Neural progenitor cell (in vitro differentiated cells): ENCODE measurements around the gene GAB2. TPM values are rescaled to one million over a fixed set of nuclear protein-coding genes. Genes with fewer than 3 reads are reported as not detected.
A peak's percentile ranks its signal among the peaks of the same experiment; 100 is the strongest.

Source experiments
- DNase-seq: peaks from one replicate; pipeline ENCODE4 v3.0.0-alpha.2; 2016; ENCODE audit warnings: low spot score
- H2AFZ ChIP-seq: fragments of 200-600 bp; sonication (generic); replicated peaks from 2 replicates; pipeline ENCODE4 v1.6.1; 2016; ENCODE audit warnings: antibody characterized with exemption
- H3F3A ChIP-seq: fragments of 200-600 bp; sonication (generic); 2 replicates; pipeline ENCODE4 v1.6.1; 2016; ENCODE audit warnings: antibody characterized with exemption, low read depth
- H3K27ac ChIP-seq: fragments of 200-600 bp; sonication (generic); 2 replicates; pipeline ENCODE4 v1.5.1; 2016; ENCODE audit warnings: mild to moderate bottlenecking
- H3K27me3 ChIP-seq: fragments of 200-600 bp; sonication (generic); 2 replicates; pipeline ENCODE4 v1.6.1; 2016; ENCODE audit warnings: mild to moderate bottlenecking, moderate library complexity
- H3K36me3 ChIP-seq: fragments of 200-600 bp; sonication (generic); 2 replicates; pipeline ENCODE4 v1.5.1; 2016
- H3K4me1 ChIP-seq: fragments of 200-600 bp; sonication (generic); 2 replicates; pipeline ENCODE4 v1.6.1; 2016; ENCODE audit warnings: mixed run types
- H3K4me2 ChIP-seq: fragments of 200-600 bp; sonication (generic); 2 replicates; pipeline ENCODE4 v1.6.1; 2016
- H3K4me3 ChIP-seq: fragments of 200-600 bp; sonication (generic); 2 replicates; pipeline ENCODE4 v1.5.1; 2016
- H3K79me2 ChIP-seq: fragments of 200-600 bp; sonication (generic); 2 replicates; pipeline ENCODE4 v1.6.1; 2016; ENCODE audit warnings: low read depth
- H3K9ac ChIP-seq: fragments of 200-600 bp; sonication (generic); 2 replicates; pipeline ENCODE4 v1.6.1; 2016
- H3K9me3 ChIP-seq: fragments of 200-600 bp; sonication (generic); 2 replicates; pipeline ENCODE4 v1.5.1; 2016; ENCODE audit warnings: low read depth
- H4K20me1 ChIP-seq: fragments of 200-600 bp; sonication (generic); 2 replicates; pipeline ENCODE4 v1.6.1; 2016; ENCODE audit warnings: low read depth
- H3K27ac Mint-ChIP-seq: 3 replicates; pipeline ENCODE4 v1.8.0; 2021; ENCODE audit warnings: mixed read lengths
- H3K27me3 Mint-ChIP-seq: 2 replicates; pipeline ENCODE4 v1.8.0; 2022; ENCODE audit warnings: low read depth, mild to moderate bottlenecking, inconsistent platforms, moderate library complexity, mixed read lengths; ENCODE audit not compliant: insufficient read depth
- H3K36me3 Mint-ChIP-seq: 3 replicates; pipeline ENCODE4 v1.8.0; 2021; ENCODE audit warnings: mixed read lengths
- H3K4me1 Mint-ChIP-seq: 3 replicates; pipeline ENCODE4 v1.8.0; 2021; ENCODE audit warnings: mixed read lengths
- H3K4me3 Mint-ChIP-seq: 3 replicates; pipeline ENCODE4 v1.8.0; 2021; ENCODE audit warnings: mild to moderate bottlenecking, moderate library complexity, mixed read lengths
- H3K9me3 Mint-ChIP-seq: 3 replicates; pipeline ENCODE4 v1.8.0; 2020; ENCODE audit warnings: mixed read lengths
- EZH2 ChIP-seq: fragments of 200-600 bp; sonication (generic); IDR thresholded peaks from 2 replicates; pipeline ENCODE4 v1.6.1; 2017; ENCODE audit warnings: antibody characterized with exemption, mild to moderate bottlenecking, moderate library complexity
- EZH2phosphoT487 ChIP-seq: fragments of 200-600 bp; sonication (generic); IDR thresholded peaks from 2 replicates; pipeline ENCODE4 v1.6.1; 2017; ENCODE audit warnings: antibody characterized with exemption
- total RNA-seq: library from RNA; depleted of rRNA; stranded (reverse); fragments of >200 nt; gene quantifications from 2 replicates; pipeline ENCODE4 v1.2.3, GENCODE V29; 2015; ENCODE audit warnings: low replicate concordance
- TF ChIP-seq, protein P1 (sequence below): fragments of 200-600 bp; sonication (generic); IDR thresholded peaks from 2 replicates; pipeline ENCODE4 v1.5.1; 2017; ENCODE audit warnings: antibody characterized with exemption, mild to moderate bottlenecking

Gene GAB2
- total RNA-seq, 1 donor from 2014 or later = 11.1 TPM

DNA sequence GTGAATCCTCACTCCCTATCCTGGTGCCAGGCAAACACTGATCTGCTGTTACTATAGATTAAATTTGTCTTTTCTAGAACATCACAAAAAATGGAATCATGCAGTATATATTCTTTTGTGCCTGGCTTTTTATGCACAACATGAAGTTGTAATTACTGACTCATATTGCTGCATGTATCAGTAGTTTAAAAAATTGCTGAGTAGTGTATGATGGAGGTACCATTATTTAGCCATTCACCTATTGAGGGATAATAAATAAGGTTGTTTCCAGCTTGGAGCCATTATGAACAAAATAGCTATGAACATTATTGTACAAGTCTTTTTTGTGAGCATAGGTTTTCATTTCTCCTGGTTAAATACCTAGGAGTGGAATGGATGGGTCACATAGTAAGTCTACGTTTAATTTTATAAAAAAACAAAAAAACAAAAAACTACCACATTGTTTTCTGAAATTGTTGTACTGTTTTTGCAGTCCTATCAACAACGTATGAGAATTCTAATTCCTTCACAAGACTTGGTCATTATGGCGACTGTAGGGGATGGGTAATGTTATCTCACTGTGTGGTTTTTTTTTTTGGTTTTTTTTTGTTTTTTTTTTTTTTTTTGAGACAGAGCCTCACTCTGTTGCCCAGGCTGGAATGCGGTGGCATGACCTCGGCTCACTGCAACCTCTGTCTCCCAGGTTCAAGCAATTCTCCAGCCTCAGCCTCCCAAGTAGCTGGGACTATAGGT, 117.3 kb downstream of the GAB2 start:
- Mint-ChIP-seq H3K4me1 (peaks cover 24% of the 10 kb centered on the region), H3K27ac (no peak overlapping the region)

DNA sequence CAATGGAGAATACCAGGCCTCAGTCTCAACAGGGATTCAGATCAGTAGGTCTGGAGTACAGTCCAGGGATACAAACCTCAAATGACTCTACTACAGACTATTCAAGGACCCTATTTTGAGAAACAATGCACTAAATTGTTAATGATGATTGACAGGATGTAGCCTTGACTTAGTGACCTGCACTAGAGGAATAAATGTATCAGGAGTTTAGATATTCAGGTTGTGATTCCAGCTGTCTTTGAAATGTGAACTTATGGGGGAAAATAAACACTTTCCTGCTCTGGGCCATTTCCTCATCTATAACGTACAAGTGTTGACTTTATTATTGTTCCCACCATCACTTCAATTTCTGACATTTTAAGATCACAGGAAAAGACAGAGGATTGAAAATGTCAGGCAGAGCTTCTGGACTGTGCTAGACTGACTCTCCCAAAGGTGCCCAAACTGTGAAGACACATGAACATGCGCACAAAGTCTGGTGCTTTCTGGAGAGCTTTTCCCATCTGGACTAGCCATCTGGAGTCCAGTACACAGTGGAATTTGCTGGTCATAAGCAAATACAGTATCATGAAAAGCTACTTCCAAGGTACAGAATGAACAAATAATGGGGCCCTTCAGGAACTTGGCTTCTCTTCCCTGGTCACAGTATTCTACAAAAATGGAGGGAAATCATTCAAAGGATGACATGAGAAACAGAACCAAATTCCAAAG, 118.5 kb downstream of the GAB2 start:
- H3K27ac Mint-ChIP-seq = no peak overlapping the region
- Histone ChIP-seq H3K27ac (peak overlapping the region; percentile 47), H3F3A (peaks cover 10% of the 10 kb centered on the region), H3K4me2 (peak overlapping the region; percentile 68), H3K4me3 (no peak overlapping the region), H3K4me1 (peaks cover 42% of the 10 kb centered on the region), H3K9ac (no peak overlapping the region), H3K27me3 (no peaks in the 10 kb centered on the region), H2AFZ (no peak overlapping the region), H3K36me3 (no peaks in the 10 kb centered on the region), H3K9me3 (no peaks in the 10 kb centered on the region), H3K79me2 (peaks cover 20% of the 10 kb centered on the region), H4K20me1 (peaks cover 31% of the 10 kb centered on the region)
- no peak overlapping the region for H3K4me3 Mint-ChIP-seq
- H3K27me3 Mint-ChIP-seq = no peaks in the 10 kb centered on the region
- H3K4me1 Mint-ChIP-seq = peaks cover 15% of the 10 kb centered on the region
- peaks cover 3% of the 10 kb centered on the region for H3K9me3 Mint-ChIP-seq
- no peaks in the 10 kb centered on the region for H3K36me3 Mint-ChIP-seq
- TF ChIP-seq, protein P1, sequence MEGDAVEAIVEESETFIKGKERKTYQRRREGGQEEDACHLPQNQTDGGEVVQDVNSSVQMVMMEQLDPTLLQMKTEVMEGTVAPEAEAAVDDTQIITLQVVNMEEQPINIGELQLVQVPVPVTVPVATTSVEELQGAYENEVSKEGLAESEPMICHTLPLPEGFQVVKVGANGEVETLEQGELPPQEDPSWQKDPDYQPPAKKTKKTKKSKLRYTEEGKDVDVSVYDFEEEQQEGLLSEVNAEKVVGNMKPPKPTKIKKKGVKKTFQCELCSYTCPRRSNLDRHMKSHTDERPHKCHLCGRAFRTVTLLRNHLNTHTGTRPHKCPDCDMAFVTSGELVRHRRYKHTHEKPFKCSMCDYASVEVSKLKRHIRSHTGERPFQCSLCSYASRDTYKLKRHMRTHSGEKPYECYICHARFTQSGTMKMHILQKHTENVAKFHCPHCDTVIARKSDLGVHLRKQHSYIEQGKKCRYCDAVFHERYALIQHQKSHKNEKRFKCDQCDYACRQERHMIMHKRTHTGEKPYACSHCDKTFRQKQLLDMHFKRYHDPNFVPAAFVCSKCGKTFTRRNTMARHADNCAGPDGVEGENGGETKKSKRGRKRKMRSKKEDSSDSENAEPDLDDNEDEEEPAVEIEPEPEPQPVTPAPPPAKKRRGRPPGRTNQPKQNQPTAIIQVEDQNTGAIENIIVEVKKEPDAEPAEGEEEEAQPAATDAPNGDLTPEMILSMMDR = no peak
- no peak for TF ChIP-seq EZH2phosphoT487
- no peak for TF ChIP-seq EZH2
- DNase-seq = peak; percentile 23

More for the DNA sequence above, 117.3 kb downstream of the GAB2 start:
- H3K27me3 Mint-ChIP-seq = no peaks in the 10 kb centered on the region
- Histone ChIP-seq H4K20me1 (peaks cover 42% of the 10 kb centered on the region), H3K9me3 (no peaks in the 10 kb centered on the region), H3K79me2 (peaks cover 23% of the 10 kb centered on the region), H3K27me3 (no peaks in the 10 kb centered on the region), H3K9ac (no peak overlapping the region), H3K27ac (no peak overlapping the region), H3K36me3 (no peaks in the 10 kb centered on the region), H3K4me3 (no peak overlapping the region), H2AFZ (no peak overlapping the region), H3K4me1 (peaks cover 52% of the 10 kb centered on the region), H3F3A (peaks cover 10% of the 10 kb centered on the region), H3K4me2 (no peak overlapping the region)
- no peak for DNase-seq
- no peaks in the 10 kb centered on the region for H3K36me3 Mint-ChIP-seq
- TF ChIP-seq, protein P1 = no peak
- no peak for TF ChIP-seq EZH2
- no peak for TF ChIP-seq EZH2phosphoT487
- peaks cover 3% of the 10 kb centered on the region for H3K9me3 Mint-ChIP-seq
- H3K4me3 Mint-ChIP-seq = no peak overlapping the region

DNA sequence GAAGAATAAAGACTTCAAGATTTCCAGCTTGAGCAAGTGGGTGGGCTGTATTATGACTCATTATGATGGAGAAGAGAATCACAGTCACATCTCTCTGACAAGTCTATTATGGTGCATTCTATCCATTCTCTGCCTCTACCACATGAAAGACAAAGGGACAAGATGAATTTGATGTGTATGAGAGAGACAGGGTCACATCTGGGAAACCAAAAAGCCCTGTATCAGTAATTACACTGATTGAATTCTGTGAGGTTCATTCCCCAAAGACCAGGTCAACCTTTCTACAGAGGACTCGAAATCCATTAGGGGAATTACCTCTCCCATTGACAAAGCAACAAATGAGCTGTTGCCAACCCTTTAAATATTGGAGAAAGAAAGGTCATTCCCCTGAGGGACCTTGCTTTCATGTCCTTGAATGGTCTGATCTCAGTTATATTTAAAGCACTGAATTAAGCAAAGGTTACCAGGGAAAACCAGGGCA, 119.3 kb downstream of the GAB2 start:
- Histone ChIP-seq H4K20me1 (peaks cover 30% of the 10 kb centered on the region), H2AFZ (no peak overlapping the region), H3K27ac (peak overlapping the region; percentile 47), H3K36me3 (no peaks in the 10 kb centered on the region), H3K4me3 (no peak overlapping the region), H3K9me3 (no peaks in the 10 kb centered on the region), H3K27me3 (no peaks in the 10 kb centered on the region), H3K4me1 (peaks cover 42% of the 10 kb centered on the region), H3K4me2 (peak overlapping the region; percentile 68), H3K79me2 (peaks cover 20% of the 10 kb centered on the region), H3K9ac (no peak overlapping the region), H3F3A (peaks cover 10% of the 10 kb centered on the region)
- Mint-ChIP-seq H3K4me1 (peaks cover 14% of the 10 kb centered on the region), H3K27ac (no peak overlapping the region), H3K36me3 (no peaks in the 10 kb centered on the region), H3K4me3 (no peak overlapping the region), H3K9me3 (peaks cover 3% of the 10 kb centered on the region), H3K27me3 (no peaks in the 10 kb centered on the region)
- TF ChIP-seq, protein P1 = no peak
- TF ChIP-seq EZH2phosphoT487 (no peak), EZH2 (no peak)
- DNase-seq = peak; percentile 25
